Measurements from ENCODE around the gene SMIM44.

DNA sequence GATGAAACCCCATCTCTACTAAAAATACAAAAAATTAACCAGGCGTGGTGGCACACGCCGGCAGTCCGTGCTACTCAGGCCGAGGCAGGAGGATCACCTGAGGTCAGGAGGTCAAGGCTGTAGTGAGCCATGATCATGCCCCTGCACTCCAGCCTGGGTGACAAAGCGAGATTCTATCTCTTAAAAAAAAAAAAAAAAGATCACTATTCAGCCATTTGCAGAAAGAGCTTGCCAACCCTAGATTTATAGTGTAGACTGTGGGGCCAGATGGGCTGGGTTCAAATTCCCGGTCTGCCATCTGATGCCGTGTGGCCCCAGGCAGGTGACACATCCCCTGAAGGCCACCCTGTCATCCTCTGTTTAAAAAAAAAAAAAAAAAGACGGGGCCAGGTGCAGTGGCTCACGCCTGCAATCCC is 31.8 kb downstream of the SMIM44 start:
- TF ChIP-seq, protein P1, sequence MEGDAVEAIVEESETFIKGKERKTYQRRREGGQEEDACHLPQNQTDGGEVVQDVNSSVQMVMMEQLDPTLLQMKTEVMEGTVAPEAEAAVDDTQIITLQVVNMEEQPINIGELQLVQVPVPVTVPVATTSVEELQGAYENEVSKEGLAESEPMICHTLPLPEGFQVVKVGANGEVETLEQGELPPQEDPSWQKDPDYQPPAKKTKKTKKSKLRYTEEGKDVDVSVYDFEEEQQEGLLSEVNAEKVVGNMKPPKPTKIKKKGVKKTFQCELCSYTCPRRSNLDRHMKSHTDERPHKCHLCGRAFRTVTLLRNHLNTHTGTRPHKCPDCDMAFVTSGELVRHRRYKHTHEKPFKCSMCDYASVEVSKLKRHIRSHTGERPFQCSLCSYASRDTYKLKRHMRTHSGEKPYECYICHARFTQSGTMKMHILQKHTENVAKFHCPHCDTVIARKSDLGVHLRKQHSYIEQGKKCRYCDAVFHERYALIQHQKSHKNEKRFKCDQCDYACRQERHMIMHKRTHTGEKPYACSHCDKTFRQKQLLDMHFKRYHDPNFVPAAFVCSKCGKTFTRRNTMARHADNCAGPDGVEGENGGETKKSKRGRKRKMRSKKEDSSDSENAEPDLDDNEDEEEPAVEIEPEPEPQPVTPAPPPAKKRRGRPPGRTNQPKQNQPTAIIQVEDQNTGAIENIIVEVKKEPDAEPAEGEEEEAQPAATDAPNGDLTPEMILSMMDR (IDR thresholded peaks at IDR 0.05) = no peak
- no peak for TF ChIP-seq EZH2 (IDR thresholded peaks at IDR 0.05; ENCODE audit: borderline replicate concordance, insufficient read depth, low read depth, low read length, poor library complexity, severe bottlenecking)

All from B cell (primary cell).